GM12878 (cell line): ENCODE data around the gene SERTAD1. TPM values are rescaled to one million over a fixed set of nuclear protein-coding genes. Genes with fewer than 3 reads are reported as not detected.

Experiments used
- CTCF ChIP-seq, 3 experiments: IDR thresholded peaks in 2 of 3; conservative IDR thresholded peaks in 1 of 3; 2 replicates each; pipeline ENCODE4 v1.5.1; 2011; ENCODE audit warnings: low read depth in 3 of 3, low read length in 3 of 3, mild to moderate bottlenecking in 3 of 3, control low read depth in 2 of 3, moderate library complexity in 2 of 3, inconsistent platforms in 1 of 3, mixed read lengths in 1 of 3; ENCODE audit not compliant: control insufficient read depth in 2 of 3, insufficient read depth in 1 of 3; ENCODE audit errors: extremely low read depth in 1 of 3
- HSF1 ChIP-seq: fragments of 150-350 bp; IDR thresholded peaks from 2 replicates; pipeline ENCODE4 v1.6.1; 2014; ENCODE audit warnings: mild to moderate bottlenecking, low read depth, low read length
- LARP7 ChIP-seq: fragments of 450-650 bp; IDR thresholded peaks from 2 replicates; pipeline ENCODE4 v1.6.1; 2017; ENCODE audit warnings: mild to moderate bottlenecking
- MEF2B ChIP-seq: fragments of 450-650 bp; IDR thresholded peaks from 2 replicates; pipeline ENCODE4 v1.6.1; 2018; ENCODE audit warnings: mild to moderate bottlenecking, moderate library complexity; ENCODE audit not compliant: partially characterized antibody, poor library complexity, severe bottlenecking
- RB1 ChIP-seq: fragments of 450-650 bp; formaldehyde crosslinking; IDR thresholded peaks from 2 replicates; pipeline ENCODE4 v1.6.1; 2017; ENCODE audit warnings: mild to moderate bottlenecking, borderline replicate concordance
- SMC3 ChIP-seq: IDR thresholded peaks from 2 replicates; pipeline ENCODE4 v1.6.1; 2011; ENCODE audit warnings: low read length, improper control_type of control experiment, borderline replicate concordance
- ZSCAN29 ChIP-seq: fragments of 450-650 bp; IDR thresholded peaks from 2 replicates; pipeline ENCODE4 v1.6.1; 2017; ENCODE audit warnings: mild to moderate bottlenecking, moderate library complexity
- ZZZ3 ChIP-seq: IDR thresholded peaks from 2 replicates; pipeline ENCODE4 v1.6.1; 2011; ENCODE audit warnings: low read depth; ENCODE audit not compliant: control insufficient read depth, insufficient read length
- polyA plus RNA-seq, 11 experiments: library from polyadenylated mRNA; depleted of rRNA in 4 of 11; unstranded in 6 of 11; stranded (reverse) in 5 of 11; fragments of >200 nt; fragmentation: Nextera tagmentation in 4 of 11; fragmentation: Illumina TruSeq in 1 of 11; extraction: Ambion mirVana in 4 of 11; extraction: Trizol in 1 of 11; gene quantifications; 1 replicate in 1 of 11; 2 replicates in 10 of 11; pipeline versions ENCODE4 v1.2.1 to v1.2.3, GENCODE V29; 2011 to 2016; ENCODE audit warnings: inconsistent platforms in 2 of 11, missing spikeins in 2 of 11, low read depth in 1 of 11
- total RNA-seq, 4 experiments: library from RNA; depleted of rRNA in 3 of 4; stranded (reverse); fragments of >200 nt in 3 of 4; fragmentation: Illumina TruSeq in 1 of 4; extraction: Trizol in 1 of 4; gene quantifications; 2 replicates each; pipeline versions ENCODE4 v1.2.1 to v1.2.3, GENCODE V29; 2013 to 2021

SERTAD1 gene
- total and polyA plus RNA-seq, 10 of the 15 experiments (the other 5 are each of a cell fraction or from before 2014, with no cell fraction given), result 0.23 to 14.2 (median 8.0) TPM

GRCh38 chr19:40465025-40465556, 39.3 kb upstream of the SERTAD1 start (continued):
- TF ChIP-seq SMC3, result no peak
- TF ChIP-seq RB1, result no peak
- TF ChIP-seq HSF1, result no peak
- TF ChIP-seq LARP7, result 0 out of 2 replicates have a peak, but pooled peaks have one; percentile 2
- TF ChIP-seq ZZZ3, result no peak
- no peak for TF ChIP-seq MEF2B
- TF ChIP-seq ZSCAN29, result no peak
- TF ChIP-seq CTCF (IDR thresholded peaks at IDR 0.05 in 2 of 3, conservative IDR thresholded peaks at IDR 0.05 in 1 of 3; ENCODE audit: control insufficient read depth in 2 of 3, extremely low read depth in 1 of 3, insufficient read depth in 1 of 3, low read depth in 3 of 3, low read length in 3 of 3), result no peak
